Body of pancreas (tissue), 4 donors: ENCODE measurements around the gene FURIN. TPM values are rescaled to one million over a fixed set of nuclear protein-coding genes. Genes with fewer than 3 reads are reported as not detected.

Source experiments
- ATAC-seq: fragments of 150-250 bp; one replicate; pipeline ENCODE4 v1.9.1; 2016
- DNase-seq, 4 donors: peaks; one replicate each; pipeline ENCODE4 v3.0.0-alpha.2; 2019
- H3K27ac ChIP-seq, 4 donors: fragments of 200-600 bp; sonication (generic); 1 replicate in 3 of 4; 2 replicates in 1 of 4; pipeline versions ENCODE4 v1.5.1 to v1.6.1; 2016 to 2019; ENCODE audit warnings: mild to moderate bottlenecking in 1 of 4, mixed read lengths in 1 of 4, moderate library complexity in 1 of 4
- H3K27me3 ChIP-seq, 2 donors: fragments of 200-600 bp; sonication (generic); one replicate each; pipeline ENCODE4 v1.6.0; 2016; ENCODE audit warnings: mild to moderate bottlenecking in 1 of 2
- H3K36me3 ChIP-seq, 2 donors: fragments of 200-600 bp; sonication (generic); replicated peaks in 1 of 2; 2 replicates each; pipeline ENCODE4 v1.5.1; 2016; ENCODE audit warnings: low read depth in 2 of 2; ENCODE audit not compliant: insufficient read depth in 1 of 2
- H3K4me1 ChIP-seq: fragments of 200-600 bp; sonication (generic); one replicate; pipeline ENCODE4 v1.6.0; 2016
- H3K4me3 ChIP-seq, 2 donors: fragments of 200-600 bp; sonication (generic); 1 replicate in 1 of 2; 2 replicates in 1 of 2; pipeline ENCODE4 v1.5.1; 2016 to 2019
- H3K9me3 ChIP-seq, 3 donors: fragments of 200-600 bp; sonication (generic); 1 replicate in 2 of 3; 2 replicates in 1 of 3; pipeline ENCODE4 v1.5.1; 2016
- CTCF ChIP-seq, 7 experiments: fragments of 450-650 bp in 4 of 7; fragments of 200-600 bp in 3 of 7; sonication (generic) in 3 of 7; IDR thresholded peaks; one replicate each; pipeline ENCODE4 v1.5.1; 2016 to 2019; ENCODE audit warnings: antibody characterized with exemption in 7 of 7
- POLR2A ChIP-seq, 3 donors: fragments of 450-650 bp; IDR thresholded peaks; one replicate each; pipeline ENCODE4 v1.6.1; 2016; ENCODE audit warnings: antibody characterized with exemption in 3 of 3, mild to moderate bottlenecking in 2 of 3
- WGBS, 2 donors: methylation state at CpG; one replicate each; pipeline ENCODE4 v1.1.5; 2017; 5-methylcytosine and 5-hydroxymethylcytosine counted together
- intact Hi-C: fragments of 100-400 bp; cut with DNase I; formaldehyde crosslinking; loops from one replicate; pipeline ENCODE4 v1.15.1; 2023
- total RNA-seq, 2 donors: library from RNA; depleted of rRNA; stranded (reverse); fragments of >200 nt; gene quantifications; one replicate each; pipeline ENCODE4 v1.1.0, GENCODE V29; 2016

The FURIN gene
- total RNA-seq, 2 donors from 2014 or later: 88.0 to 112 TPM

- TF ChIP-seq CTCF (IDR thresholded peaks at IDR 0.05) (no peak), POLR2A (IDR thresholded peaks at IDR 0.05) (no peak)
- Histone ChIP-seq H3K36me3 (peaks cover 2 to 24% of the 10 kb centered on the region in 2 donors), H3K27me3 (no peaks in the 10 kb centered on the region), H3K4me1 (peaks cover 47% of the 10 kb centered on the region), H3K27ac (peak overlapping the region in 3 of 4 donors; percentile 68 to 92 (median 80)), H3K9me3 (no peaks in the 10 kb centered on the region), H3K4me3 (no peak overlapping the region)
- 55 to 60% methylated on average over 13 of the region's 13 CpGs for WGBS, 2 donors
- DNase-seq (no peak), ATAC-seq (no peak)
- intact Hi-C loops: loop anchor here (10.0 kb wide), 1 partner anchor 168 kb away; the partner anchor contains the start of gene BLM
Measured at GRCh38 chr15:90882781-90883525, 14.6 kb downstream of the FURIN start.

GRCh38 chr15:90883526-90883975 is 15.2 kb downstream of the FURIN start:
- WGBS, 2 donors: 57 to 86% methylated on average over 5 to 7 of the region's 7 CpGs
- H3K9me3 ChIP-seq: no peaks in the 10 kb centered on the region
- peaks cover 0 to 18% of the 10 kb centered on the region in 2 donors for H3K36me3 ChIP-seq
- H3K27ac ChIP-seq: peak overlapping the region; percentile 33 to 92 (median 74)
- H3K4me3 ChIP-seq: no peak overlapping the region
- intact Hi-C loops: loop anchor here (10.0 kb wide), 1 partner anchor 169 kb away; the partner anchor contains the start of gene BLM
- no peaks in the 10 kb centered on the region for H3K27me3 ChIP-seq
- peaks cover 47% of the 10 kb centered on the region for H3K4me1 ChIP-seq
- DNase-seq (peak in 1 of 4 donors; percentile 23), ATAC-seq (no peak)
- no peak for TF ChIP-seq CTCF (IDR thresholded peaks at IDR 0.05)
- no peak for TF ChIP-seq POLR2A (IDR thresholded peaks at IDR 0.05)

GRCh38 chr15:90883976-90884718 is 15.8 kb downstream of the FURIN start, which contains the start of gene FES:
Gene FES, plus strand, starts transcription at chr15:90884504. Its CDS starts 542 bp downstream, at chr15:90885046.
- peak within 1 kb of the TSS in 1 of 2 donors; percentile 12 for H3K4me3 ChIP-seq
- intact Hi-C loops: loop anchor here (10.0 kb wide), 1 partner anchor 169 kb away; the partner anchor contains the start of gene BLM
- peak; percentile 63 for ATAC-seq
- peak in 3 of 4 donors; percentile 59 to 65 (median 64) for DNase-seq
- peaks cover 0 to 12% of the 10 kb centered on the region in 2 donors for H3K36me3 ChIP-seq
- H3K9me3 ChIP-seq: no peaks in the 10 kb centered on the region
- TF ChIP-seq POLR2A (IDR thresholded peaks at IDR 0.05) (peak; percentile 32 to 76 (median 62)), CTCF (IDR thresholded peaks at IDR 0.05) (no peak)
- peaks cover 47% of the 10 kb centered on the region for H3K4me1 ChIP-seq
- H3K27ac ChIP-seq: peak within 1 kb of the TSS; percentile 68 to 92 (median 75)
- no peaks in the 10 kb centered on the region for H3K27me3 ChIP-seq
- 20 to 33% methylated on average over 14 to 43 of the region's 58 CpGs for WGBS, 2 donors

- 65 to 71% methylated on average over 10 to 16 of the region's 16 CpGs for WGBS, 2 donors
- peak overlapping the region; percentile 68 to 92 (median 75) for H3K27ac ChIP-seq
- peak; percentile 4 for ATAC-seq
- peaks cover 0 to 5% of the 10 kb centered on the region in 2 donors for H3K36me3 ChIP-seq
- H3K27me3 ChIP-seq: no peaks in the 10 kb centered on the region
- intact Hi-C loops: loop anchor here (5.0 to 10.0 kb wide), 2 partner anchors 170 to 238 kb away; partner anchors contain the start of gene BLM
- no peak for TF ChIP-seq POLR2A (IDR thresholded peaks at IDR 0.05)
- TF ChIP-seq CTCF (IDR thresholded peaks at IDR 0.05): no peak
- H3K9me3 ChIP-seq: no peaks in the 10 kb centered on the region
- H3K4me1 ChIP-seq: peaks cover 47% of the 10 kb centered on the region
- no peak for DNase-seq
- peak overlapping the region in 1 of 2 donors; percentile 12 for H3K4me3 ChIP-seq
Measured at GRCh38 chr15:90884719-90885431, 16.5 kb downstream of the FURIN start.
